Fibroblast of lung (primary cell): ENCODE data around the gene CLN5.

Experiments
- CTCF ChIP-seq, 2 donors: IDR thresholded peaks in 1 of 2; conservative IDR thresholded peaks in 1 of 2; 1 replicate in 1 of 2; 2 replicates in 1 of 2; pipeline ENCODE4 v1.5.1; 2011 to 2012; ENCODE audit warnings: low read length in 2 of 2, control low read depth in 1 of 2, inconsistent platforms in 1 of 2, low read depth in 1 of 2, mild to moderate bottlenecking in 1 of 2
- EZH2 ChIP-seq: IDR thresholded peaks from 2 replicates; pipeline ENCODE4 v1.5.1; 2012; ENCODE audit warnings: low read length, control low read depth, mild to moderate bottlenecking; ENCODE audit errors: missing control alignments

DNA sequence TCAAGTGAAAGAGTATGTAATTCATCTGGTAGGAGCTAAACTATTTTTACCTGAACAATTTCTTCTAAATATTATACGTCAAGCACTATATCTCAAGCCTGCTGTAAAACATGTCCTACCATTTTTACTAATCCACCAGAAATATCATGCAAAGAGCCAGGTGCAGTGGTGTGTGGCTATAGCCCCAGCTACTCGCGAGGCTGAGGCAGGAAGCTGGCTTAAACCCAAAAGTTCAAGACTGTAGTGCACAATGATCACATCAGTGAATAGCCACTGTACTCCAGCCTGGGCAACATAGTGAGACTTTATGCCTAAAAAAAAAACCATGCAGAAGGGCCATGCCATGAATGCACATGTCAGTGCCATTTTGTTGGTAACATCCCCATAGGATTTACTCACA lies 20.7 kb upstream of the CLN5 start:
- TF ChIP-seq EZH2: no peak
- TF ChIP-seq CTCF (conservative IDR thresholded peaks at IDR 0.05 in 1 of 2, IDR thresholded peaks at IDR 0.05 in 1 of 2; ENCODE audit: low read depth in 1 of 2, low read length in 2 of 2): no peak
